Right lobe of liver (tissue), 6 donors: ENCODE data around the gene MYMK. TPM values are rescaled to one million over a fixed set of nuclear protein-coding genes. Genes with fewer than 3 reads are reported as not detected.
A peak's percentile ranks its signal among the peaks of the same experiment; 100 is the strongest.

Experiments used
- ATAC-seq, 4 donors: fragments of 200-7000 bp; cut with Tn5 transposase; one replicate each; pipeline ENCODE4 v1.9.1; 2020; ENCODE audit warnings: mild to moderate bottlenecking in 4 of 4, moderate library complexity in 4 of 4
- DNase-seq, 3 donors: peaks; one replicate each; pipeline ENCODE4 v3.0.0-alpha.2; 2020
- H3K27ac ChIP-seq, 3 donors: fragments of 200-600 bp; one replicate each; pipeline ENCODE4 v1.8.0; 2022
- H3K27me3 ChIP-seq, 2 donors: fragments of 200-600 bp; one replicate each; pipeline ENCODE4 v1.8.0; 2022
- H3K36me3 ChIP-seq, 4 donors: fragments of 200-600 bp; sonication (generic) in 1 of 4; one replicate each; pipeline versions ENCODE4 v1.5.1 to v1.8.0; 2017 to 2022; ENCODE audit warnings: control low read depth in 1 of 4
- H3K4me1 ChIP-seq, 4 donors: fragments of 200-600 bp; sonication (generic) in 1 of 4; one replicate each; pipeline versions ENCODE4 v1.5.1 to v1.8.0; 2017 to 2022; ENCODE audit warnings: control low read depth in 1 of 4
- H3K4me3 ChIP-seq, 3 donors: fragments of 200-600 bp; one replicate each; pipeline ENCODE4 v1.8.0; 2022
- H3K9me3 ChIP-seq, 4 donors: fragments of 200-600 bp; sonication (generic) in 1 of 4; one replicate each; pipeline versions ENCODE4 v1.5.1 to v1.8.0; 2017 to 2022; ENCODE audit warnings: control low read depth in 1 of 4
- POLR2A ChIP-seq: fragments of 450-650 bp; IDR thresholded peaks from one replicate; pipeline ENCODE4 v1.6.1; 2017; ENCODE audit warnings: antibody characterized with exemption, mild to moderate bottlenecking
- WGBS: methylation state at CpG from one replicate; pipeline ENCODE4 v1.1.6; 2018; ENCODE audit warnings: low coverage, low lambda C conversion rate; ENCODE audit not compliant: insufficient coverage; ENCODE audit errors: missing lambda C conversion rate; 5-methylcytosine and 5-hydroxymethylcytosine counted together
- intact Hi-C, 2 donors: fragments of 100-400 bp; cut with DNase I; formaldehyde crosslinking; loops; one replicate each; pipeline versions ENCODE4 v1.11.2 to v1.14.1; 2022
- total RNA-seq, 6 experiments: library from RNA; depleted of rRNA in 2 of 6; stranded (reverse); fragments of >200 nt in 2 of 6; fragmentation: NEBNext Ultra II Directional in 3 of 6; extraction: Animal tissue kit (Norgen Biotek cat#: 25700) in 3 of 6; gene quantifications; one replicate each; pipeline versions ENCODE4 v1.1.0 to v1.2.4, GENCODE V29; 2016 to 2023
- TF ChIP-seq, protein P1 (sequence below), 4 donors: fragments of 200-600 bp in 3 of 4; fragments of 450-650 bp in 1 of 4; IDR thresholded peaks; one replicate each; pipeline versions ENCODE4 v1.5.1 to v1.8.0; 2016 to 2022; ENCODE audit warnings: antibody characterized with exemption in 4 of 4, mild to moderate bottlenecking in 2 of 4
- donor health status: DM: no; HTN: yes; CAD: no.
- donor health status: DM: no; HTN: no; CAD: no.
- donor health status: DM: no; HTN: no; CAD: no.
- donor health status: DM: no; HTN: yes; CAD: no.
- donor health status: DM: no; HTN: yes; CAD: no.

Gene MYMK
- total RNA-seq, 6 experiments from 2014 or later = not detected

DNA sequence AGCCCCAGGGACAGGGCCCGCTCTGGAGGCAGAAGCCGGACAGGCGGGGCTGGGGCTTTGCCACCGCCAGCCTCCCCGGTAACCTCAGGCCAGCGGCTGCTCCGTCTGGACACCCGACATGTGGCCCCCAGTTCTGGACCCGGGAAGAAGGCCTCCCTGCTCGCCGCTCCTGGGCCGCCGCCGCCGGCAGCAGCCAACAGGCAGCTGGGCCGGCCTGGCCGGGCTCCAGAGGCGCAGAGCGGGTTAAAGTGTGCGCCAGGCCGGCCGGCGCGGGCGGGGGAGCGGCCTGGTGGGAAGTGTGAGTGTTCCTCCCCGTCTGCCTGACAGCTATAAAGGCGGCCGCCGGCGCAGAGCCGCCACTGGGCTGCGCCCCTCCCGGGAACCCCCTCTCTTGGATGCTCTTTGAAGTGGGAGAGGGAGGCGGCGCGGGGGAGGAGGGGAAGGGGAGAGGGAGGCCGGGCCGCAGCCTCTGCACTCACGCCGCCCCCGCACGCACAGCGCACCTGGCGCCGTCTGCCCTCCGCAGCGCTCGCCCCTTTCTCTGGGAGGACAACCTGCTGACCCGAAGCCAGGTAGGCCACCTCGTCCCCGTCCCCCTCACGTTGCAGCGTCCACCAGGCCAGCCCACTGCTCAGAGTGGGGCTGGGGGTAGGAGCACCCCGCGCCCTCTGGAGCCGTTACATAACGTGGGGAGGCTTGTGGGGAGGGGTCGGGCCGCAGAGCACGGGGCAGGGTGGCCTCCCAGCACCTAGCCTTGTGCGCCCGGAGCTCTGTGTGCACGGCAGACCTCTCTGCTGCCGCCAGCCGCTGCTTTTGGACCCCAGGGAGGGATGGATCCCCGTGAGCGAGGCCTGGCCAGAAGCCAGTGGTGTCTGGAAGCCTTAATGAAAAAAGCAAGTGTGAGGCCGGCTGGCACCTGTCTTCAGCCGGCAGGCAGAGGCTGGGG, 9.9 kb upstream of the MYMK start, which contains the start of gene ADAMTSL2:
ADAMTSL2 (plus strand) TSS at position 359 of the 946 bp plus-strand sequence. CDS start 2,009 bp downstream, outside the sequence.
- Histone ChIP-seq H3K9me3 (no peaks in the 10 kb centered on the region), H3K4me3 (peak within 1 kb of the TSS; percentile 40 to 56 (median 46)), H3K4me1 (peaks cover 0 to 20% (median 8%) of the 10 kb centered on the region in 4 donors), H3K36me3 (no peaks in the 10 kb centered on the region), H3K27me3 (no peaks in the 10 kb centered on the region), H3K27ac (peak within 1 kb of the TSS in 2 of 3 donors; percentile 15 to 44)
- under 1% methylated on average over 15 of the region's 70 CpGs for WGBS
- ATAC-seq = peak; percentile 72 to 76 (median 74)
- intact Hi-C loops = no loop called here
- peak; percentile 28 for TF ChIP-seq POLR2A
- TF ChIP-seq, protein P1, sequence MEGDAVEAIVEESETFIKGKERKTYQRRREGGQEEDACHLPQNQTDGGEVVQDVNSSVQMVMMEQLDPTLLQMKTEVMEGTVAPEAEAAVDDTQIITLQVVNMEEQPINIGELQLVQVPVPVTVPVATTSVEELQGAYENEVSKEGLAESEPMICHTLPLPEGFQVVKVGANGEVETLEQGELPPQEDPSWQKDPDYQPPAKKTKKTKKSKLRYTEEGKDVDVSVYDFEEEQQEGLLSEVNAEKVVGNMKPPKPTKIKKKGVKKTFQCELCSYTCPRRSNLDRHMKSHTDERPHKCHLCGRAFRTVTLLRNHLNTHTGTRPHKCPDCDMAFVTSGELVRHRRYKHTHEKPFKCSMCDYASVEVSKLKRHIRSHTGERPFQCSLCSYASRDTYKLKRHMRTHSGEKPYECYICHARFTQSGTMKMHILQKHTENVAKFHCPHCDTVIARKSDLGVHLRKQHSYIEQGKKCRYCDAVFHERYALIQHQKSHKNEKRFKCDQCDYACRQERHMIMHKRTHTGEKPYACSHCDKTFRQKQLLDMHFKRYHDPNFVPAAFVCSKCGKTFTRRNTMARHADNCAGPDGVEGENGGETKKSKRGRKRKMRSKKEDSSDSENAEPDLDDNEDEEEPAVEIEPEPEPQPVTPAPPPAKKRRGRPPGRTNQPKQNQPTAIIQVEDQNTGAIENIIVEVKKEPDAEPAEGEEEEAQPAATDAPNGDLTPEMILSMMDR (IDR thresholded peaks at IDR 0.05) = no peak
- peak; percentile 69 to 78 (median 77) for DNase-seq

DNA sequence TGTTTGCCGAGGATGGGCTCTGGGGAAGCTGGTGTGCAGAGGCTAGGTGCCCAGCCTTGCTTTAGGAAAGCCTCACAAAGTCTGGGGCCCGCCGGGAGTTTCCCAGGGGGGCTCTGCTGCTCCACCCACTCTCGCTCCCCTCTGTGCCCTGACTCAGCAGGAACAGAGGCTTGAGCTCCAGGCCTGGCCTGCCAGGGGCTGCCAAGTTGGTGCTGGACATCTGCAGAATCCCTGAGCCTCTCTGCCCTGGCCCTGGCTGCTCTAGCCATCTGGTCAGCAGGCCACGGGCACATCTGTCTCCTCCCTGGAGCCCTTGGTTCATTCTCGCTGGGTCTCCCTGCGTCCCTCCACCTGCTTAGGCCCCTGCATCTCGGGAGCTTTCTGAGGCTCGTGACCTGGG, 9.1 kb upstream of the MYMK start:
- peak overlapping the region in 2 of 3 donors; percentile 15 to 44 for H3K27ac ChIP-seq
- ATAC-seq (peak; percentile 1 to 25 (median 3)), DNase-seq (no peak)
- intact Hi-C loops = no loop called here
- no peak for TF ChIP-seq POLR2A
- TF ChIP-seq, protein P1 (IDR thresholded peaks at IDR 0.05) = no peak
- H3K27me3 ChIP-seq = no peaks in the 10 kb centered on the region
- no peaks in the 10 kb centered on the region for H3K9me3 ChIP-seq
- peaks cover 0 to 20% (median 8%) of the 10 kb centered on the region in 4 donors for H3K4me1 ChIP-seq
- 15% methylated on average over 4 of the region's 9 CpGs for WGBS
- H3K36me3 ChIP-seq = no peaks in the 10 kb centered on the region
- peak overlapping the region; percentile 40 to 56 (median 46) for H3K4me3 ChIP-seq

- intact Hi-C loops = no loop called here
- DNase-seq = peak; percentile 76 to 83 (median 78)
- WGBS = 0% methylated on average over 2 of the region's 20 CpGs
- Histone ChIP-seq H3K27me3 (no peaks in the 10 kb centered on the region), H3K4me1 (peaks cover 0 to 20% (median 8%) of the 10 kb centered on the region in 4 donors), H3K4me3 (no peak overlapping the region), H3K27ac (no peak overlapping the region), H3K36me3 (no peaks in the 10 kb centered on the region), H3K9me3 (no peaks in the 10 kb centered on the region)
- TF ChIP-seq POLR2A = no peak
- TF ChIP-seq, protein P1 (IDR thresholded peaks at IDR 0.05) = peak; percentile 21 to 74 (median 32)
- peak; percentile 63 to 73 (median 71) for ATAC-seq
Observed at GRCh38 chr9:133532937-133533668, 8.3 kb upstream of the MYMK start.

DNA sequence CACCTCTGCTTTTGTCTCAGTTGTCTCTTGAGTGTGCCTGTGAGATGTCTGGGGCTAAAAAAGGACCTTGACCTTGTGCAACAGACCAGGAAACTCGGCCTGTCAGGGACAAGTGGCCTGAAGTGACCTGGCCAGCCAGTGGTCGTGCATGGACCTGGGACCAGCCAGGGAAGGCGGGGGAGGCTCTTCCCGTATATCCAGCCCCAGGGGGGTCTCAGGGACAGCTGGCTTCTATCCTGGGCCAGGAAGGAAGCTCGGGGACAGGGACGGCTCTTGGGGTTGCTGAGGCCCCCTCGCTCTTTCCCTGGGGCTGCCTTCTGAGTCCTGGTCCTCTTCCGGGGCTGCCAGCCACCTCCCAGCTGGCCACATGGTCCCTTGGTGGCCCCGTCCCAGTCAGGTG, 6.5 kb upstream of the MYMK start:
- no peak for TF ChIP-seq POLR2A
- TF ChIP-seq, protein P1 (IDR thresholded peaks at IDR 0.05) = no peak
- 35% methylated on average over 2 of the region's 9 CpGs for WGBS
- Histone ChIP-seq H3K4me3 (no peak overlapping the region), H3K27ac (no peak overlapping the region), H3K9me3 (no peaks in the 10 kb centered on the region), H3K27me3 (no peaks in the 10 kb centered on the region), H3K4me1 (peaks cover 0 to 21% (median 10%) of the 10 kb centered on the region in 4 donors), H3K36me3 (no peaks in the 10 kb centered on the region)
- no peak for DNase-seq
- no peak for ATAC-seq
- intact Hi-C loops = no loop called here
